ENCODE measurements around the gene FHDC1.

The FHDC1 gene

GRCh38 chr4:152929888-152930287 lies 6.2 kb upstream of the FHDC1 start:
- DNase-seq: no peak
- in situ Hi-C loops (cut with MboI; ENCODE audit: low pct_unique_long_range_greater_than_20kb, low sequenced_read_pairs): no loop called here

GRCh38 chr4:152935143-152935542 lies 980 bp upstream of the FHDC1 start:
- peak; percentile 42 for DNase-seq
- in situ Hi-C loops (cut with MboI; ENCODE audit: low pct_unique_long_range_greater_than_20kb, low sequenced_read_pairs): no loop called here

- peak; percentile 40 for DNase-seq
- in situ Hi-C loops (cut with MboI; ENCODE audit: low pct_unique_long_range_greater_than_20kb, low sequenced_read_pairs): no loop called here
These were observed 568 bp downstream of the FHDC1 start for GRCh38 chr4:152936446-152937335.

- DNase-seq: peak; percentile 44
These were observed 1.5 kb downstream of the FHDC1 start for GRCh38 chr4:152937336-152938236.

GRCh38 chr4:152938237-152938947 lies 2.3 kb downstream of the FHDC1 start:
- in situ Hi-C loops (cut with MboI; ENCODE audit: low pct_unique_long_range_greater_than_20kb, low sequenced_read_pairs): no loop called here
- DNase-seq: no peak

More at GRCh38 chr4:152937336-152938236, 1.5 kb downstream of the FHDC1 start:
- in situ Hi-C loops (cut with MboI; ENCODE audit: low pct_unique_long_range_greater_than_20kb, low sequenced_read_pairs): no loop called here

- in situ Hi-C loops (cut with MboI; ENCODE audit: low pct_unique_long_range_greater_than_20kb, low sequenced_read_pairs): no loop called here
- DNase-seq: no peak
These were observed 3.5 kb downstream of the FHDC1 start for GRCh38 chr4:152939621-152940020.

- in situ Hi-C loops (cut with MboI; ENCODE audit: low pct_unique_long_range_greater_than_20kb, low sequenced_read_pairs): no loop called here
- DNase-seq: no peak
These were observed 4.3 kb downstream of the FHDC1 start for GRCh38 chr4:152940461-152940860.

- in situ Hi-C loops (cut with MboI; ENCODE audit: low pct_unique_long_range_greater_than_20kb, low sequenced_read_pairs): no loop called here
- no peak for DNase-seq
These were observed 5.3 kb downstream of the FHDC1 start for GRCh38 chr4:152941411-152941810.

- DNase-seq: no peak
- in situ Hi-C loops (cut with MboI; ENCODE audit: low pct_unique_long_range_greater_than_20kb, low sequenced_read_pairs): no loop called here
These were observed 6.2 kb downstream of the FHDC1 start for GRCh38 chr4:152942346-152942745.

- DNase-seq: no peak
- in situ Hi-C loops (cut with MboI; ENCODE audit: low pct_unique_long_range_greater_than_20kb, low sequenced_read_pairs): no loop called here
These were observed 7.5 kb downstream of the FHDC1 start for GRCh38 chr4:152943672-152944071.

- in situ Hi-C loops (cut with MboI; ENCODE audit: low pct_unique_long_range_greater_than_20kb, low sequenced_read_pairs): no loop called here
- DNase-seq: no peak
These were observed 8.7 kb downstream of the FHDC1 start for GRCh38 chr4:152944666-152945320.

GRCh38 chr4:152945639-152946038 lies 9.5 kb downstream of the FHDC1 start:
- no peak for DNase-seq
- in situ Hi-C loops (cut with MboI; ENCODE audit: low pct_unique_long_range_greater_than_20kb, low sequenced_read_pairs): no loop called here

GRCh38 chr4:152946446-152946845 lies 10.3 kb downstream of the FHDC1 start:
- no peak for DNase-seq
- in situ Hi-C loops (cut with MboI; ENCODE audit: low pct_unique_long_range_greater_than_20kb, low sequenced_read_pairs): no loop called here

GRCh38 chr4:152947311-152947710 lies 11.2 kb downstream of the FHDC1 start:
- no peak for DNase-seq
- in situ Hi-C loops (cut with MboI; ENCODE audit: low pct_unique_long_range_greater_than_20kb, low sequenced_read_pairs): no loop called here

GRCh38 chr4:152949930-152950329 lies 13.8 kb downstream of the FHDC1 start:
- in situ Hi-C loops (cut with MboI; ENCODE audit: low pct_unique_long_range_greater_than_20kb, low sequenced_read_pairs): no loop called here

GRCh38 chr4:152950402-152951274 lies 14.5 kb downstream of the FHDC1 start:
- in situ Hi-C loops (cut with MboI; ENCODE audit: low pct_unique_long_range_greater_than_20kb, low sequenced_read_pairs): no loop called here
- DNase-seq: no peak

More at GRCh38 chr4:152949930-152950329, 13.8 kb downstream of the FHDC1 start:
- DNase-seq: no peak

GRCh38 chr4:152951348-152951747 lies 15.2 kb downstream of the FHDC1 start:
- no peak for DNase-seq
- in situ Hi-C loops (cut with MboI; ENCODE audit: low pct_unique_long_range_greater_than_20kb, low sequenced_read_pairs): no loop called here

GRCh38 chr4:152953514-152953913 lies 17.4 kb downstream of the FHDC1 start:
- in situ Hi-C loops (cut with MboI; ENCODE audit: low pct_unique_long_range_greater_than_20kb, low sequenced_read_pairs): no loop called here
- DNase-seq: no peak

Measured in KBM-7 (cell line).